ENCODE measurements around the gene TP53RK. TPM values are rescaled to one million over a fixed set of nuclear protein-coding genes. Genes with fewer than 3 reads are reported as not detected.

Gene TP53RK
- total and polyA plus RNA-seq, 2 of the 13 experiments (the other 11 are each of a cell fraction or from before 2014, with no cell fraction given) = 12.9 to 25.5 TPM

GRCh38 chr20:46708172-46708860, 19.1 kb upstream of the TP53RK start (continued):
- TF ChIP-seq ZUFSP (CRISPR knock-in tag; IDR thresholded peaks at IDR 0.05; ENCODE audit: borderline replicate concordance) (no peak), MEIS1 (CRISPR knock-in tag; IDR thresholded peaks at IDR 0.05; ENCODE audit: borderline replicate concordance) (no peak; the same call in 1 of the 2 replicates), POLR2AphosphoS5 (IDR thresholded peaks at IDR 0.05; ENCODE audit: low read depth, low read length) (peak; percentile 88), NCOA5 (CRISPR knock-in tag; IDR thresholded peaks at IDR 0.05) (no peak), ZNF496 (CRISPR knock-in tag; IDR thresholded peaks at IDR 0.05; ENCODE audit: insufficient replicate concordance) (no peak), SIX4 (CRISPR knock-in tag; IDR thresholded peaks at IDR 0.05) (peak; percentile 47), ELF3 (CRISPR knock-in tag; IDR thresholded peaks at IDR 0.05) (peak; percentile 78), E2F1 (CRISPR knock-in tag; IDR thresholded peaks at IDR 0.05) (no peak), CC2D1A (CRISPR knock-in tag; IDR thresholded peaks at IDR 0.05) (no peak), NFIB (CRISPR knock-in tag; IDR thresholded peaks at IDR 0.05; ENCODE audit: borderline replicate concordance) (peak; percentile 82)
- TF ChIP-seq, protein P1, sequence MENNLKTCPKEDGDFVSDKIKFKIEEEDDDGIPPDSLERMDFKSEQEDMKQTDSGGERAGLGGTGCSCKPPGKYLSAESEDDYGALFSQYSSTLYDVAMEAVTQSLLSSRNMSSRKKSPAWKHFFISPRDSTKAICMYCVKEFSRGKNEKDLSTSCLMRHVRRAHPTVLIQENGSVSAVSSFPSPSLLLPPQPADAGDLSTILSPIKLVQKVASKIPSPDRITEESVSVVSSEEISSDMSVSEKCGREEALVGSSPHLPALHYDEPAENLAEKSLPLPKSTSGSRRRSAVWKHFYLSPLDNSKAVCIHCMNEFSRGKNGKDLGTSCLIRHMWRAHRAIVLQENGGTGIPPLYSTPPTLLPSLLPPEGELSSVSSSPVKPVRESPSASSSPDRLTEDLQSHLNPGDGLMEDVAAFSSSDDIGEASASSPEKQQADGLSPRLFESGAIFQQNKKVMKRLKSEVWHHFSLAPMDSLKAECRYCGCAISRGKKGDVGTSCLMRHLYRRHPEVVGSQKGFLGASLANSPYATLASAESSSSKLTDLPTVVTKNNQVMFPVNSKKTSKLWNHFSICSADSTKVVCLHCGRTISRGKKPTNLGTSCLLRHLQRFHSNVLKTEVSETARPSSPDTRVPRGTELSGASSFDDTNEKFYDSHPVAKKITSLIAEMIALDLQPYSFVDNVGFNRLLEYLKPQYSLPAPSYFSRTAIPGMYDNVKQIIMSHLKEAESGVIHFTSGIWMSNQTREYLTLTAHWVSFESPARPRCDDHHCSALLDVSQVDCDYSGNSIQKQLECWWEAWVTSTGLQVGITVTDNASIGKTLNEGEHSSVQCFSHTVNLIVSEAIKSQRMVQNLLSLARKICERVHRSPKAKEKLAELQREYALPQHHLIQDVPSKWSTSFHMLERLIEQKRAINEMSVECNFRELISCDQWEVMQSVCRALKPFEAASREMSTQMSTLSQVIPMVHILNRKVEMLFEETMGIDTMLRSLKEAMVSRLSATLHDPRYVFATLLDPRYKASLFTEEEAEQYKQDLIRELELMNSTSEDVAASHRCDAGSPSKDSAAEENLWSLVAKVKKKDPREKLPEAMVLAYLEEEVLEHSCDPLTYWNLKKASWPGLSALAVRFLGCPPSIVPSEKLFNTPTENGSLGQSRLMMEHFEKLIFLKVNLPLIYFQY (CRISPR knock-in tag; IDR thresholded peaks at IDR 0.05; ENCODE audit: borderline replicate concordance) = no peak

All from HepG2 (cell line).